ENCODE measurements around the gene AP1G1.

Gene AP1G1

DNA sequence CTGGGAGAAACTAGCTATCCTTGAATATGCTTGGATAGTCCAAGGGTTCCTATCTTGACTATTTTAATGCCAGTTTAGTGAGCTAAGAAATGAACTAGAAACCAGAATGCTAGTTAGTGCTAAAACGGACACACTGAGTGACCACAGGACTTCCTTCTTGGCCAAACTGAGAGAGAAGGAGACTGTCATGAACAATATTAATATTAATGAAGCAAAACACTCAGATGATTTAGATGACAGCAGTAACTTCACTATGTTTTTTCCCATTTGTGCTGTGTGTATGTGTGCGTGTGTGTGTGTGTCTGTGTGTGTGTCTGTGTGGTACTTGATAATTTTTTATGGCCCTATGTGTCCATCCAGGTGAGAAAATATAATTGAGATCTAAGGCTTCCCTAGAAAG is 34.9 kb upstream of the AP1G1 start:
- Histone ChIP-seq H3K36me3 (ENCODE audit: control insufficient read depth in 2 of 2, insufficient read depth in 1 of 2, low read length in 2 of 2) (peaks cover 5 to 9% of the 10 kb centered on the region in 2 experiments; a peak in 1 of 3 replicates), H3K27ac (ENCODE audit: extremely low read depth, low read depth, low read length) (no peak overlapping the region), H3K9me3 (ENCODE audit: control insufficient read depth, insufficient read depth, low read depth, low read length) (no peaks in the 10 kb centered on the region), H3K4me1 (ENCODE audit: control insufficient read depth, insufficient read depth, low read length) (peaks cover 9% of the 10 kb centered on the region; the same call in 1 of the 2 replicates), H3K4me3 (ENCODE audit: low read depth, low read length) (no peak overlapping the region)
- no peak for TF ChIP-seq ZNF623 (tag by site-specific recombination; IDR thresholded peaks at IDR 0.05)
- TF ChIP-seq EGR2 (tag by site-specific recombination; IDR thresholded peaks at IDR 0.05; ENCODE audit: low read depth), result no peak
- POLR2A ChIA-PET, result interaction anchor here (0.6 kb wide), 1 partner anchor 57 kb away, joined by 3 read pairs; no protein-coding TSS in a partner anchor
- CTCF ChIA-PET, result interaction anchor here (1.0 kb wide), 1 partner anchor 39 kb away, joined by 4 read pairs; no protein-coding TSS in a partner anchor

DNA sequence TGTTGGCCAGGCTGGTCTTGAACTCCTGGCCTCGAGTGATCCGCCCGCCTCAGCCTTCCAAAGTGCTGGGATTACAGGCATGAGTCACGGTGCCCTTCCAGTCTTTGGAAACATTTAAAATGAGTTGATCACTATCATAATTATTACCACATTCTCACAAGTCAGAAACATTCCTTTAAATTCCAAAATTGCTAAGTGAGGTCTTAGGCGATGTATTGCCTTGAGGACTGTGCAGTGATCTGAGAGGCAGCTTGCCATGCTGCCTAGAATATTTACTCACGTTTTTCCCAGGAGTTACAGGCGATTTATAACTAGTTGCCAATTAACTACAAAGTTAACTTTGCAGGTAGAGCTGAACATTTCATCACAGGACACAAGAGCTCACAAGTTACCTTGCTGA is 31.4 kb upstream of the AP1G1 start:
- ChIA-PET CTCF (no interaction called here), POLR2A (interaction anchor here (1.2 kb wide), 1 partner anchor 31 kb away, joined by 5 read pairs; the partner anchor contains the start of gene AP1G1)
- no peaks in the 10 kb centered on the region for H3K4me1 ChIP-seq (ENCODE audit: control insufficient read depth, insufficient read depth, low read length)
- H3K27ac ChIP-seq (ENCODE audit: extremely low read depth, low read depth, low read length), result no peak overlapping the region
- no peaks in the 10 kb centered on the region for H3K9me3 ChIP-seq (ENCODE audit: control insufficient read depth, insufficient read depth, low read depth, low read length)
- H3K4me3 ChIP-seq (ENCODE audit: low read depth, low read length), result no peak overlapping the region
- H3K36me3 ChIP-seq (ENCODE audit: control insufficient read depth in 2 of 2, insufficient read depth in 1 of 2, low read length in 2 of 2), result no peaks in the 10 kb centered on the region
- no peak for TF ChIP-seq ZBTB10 (tag by site-specific recombination; IDR thresholded peaks at IDR 0.05)
- no peak for TF ChIP-seq ZEB2 (tag by site-specific recombination; IDR thresholded peaks at IDR 0.05)
- no peak for TF ChIP-seq ZBTB1 (tag by site-specific recombination; IDR thresholded peaks at IDR 0.05)
- no peak for TF ChIP-seq ZFHX2 (tag by site-specific recombination; conservative IDR thresholded peaks at IDR 0.05)
- TF ChIP-seq ZNF184 (tag by site-specific recombination; IDR thresholded peaks at IDR 0.05), result no peak
- TF ChIP-seq ZNF302 (tag by site-specific recombination; IDR thresholded peaks at IDR 0.05; ENCODE audit: low read depth), result no peak
- TF ChIP-seq ZNF510 (tag by site-specific recombination; IDR thresholded peaks at IDR 0.05; ENCODE audit: insufficient replicate concordance), result no peak
- TF ChIP-seq ZNF777 (tag by site-specific recombination; IDR thresholded peaks at IDR 0.05; ENCODE audit: borderline replicate concordance), result no peak
- TF ChIP-seq HOXD13 (CRISPR knock-in tag; IDR thresholded peaks at IDR 0.05; ENCODE audit: borderline replicate concordance), result no peak
- TF ChIP-seq ZNF174 (tag by site-specific recombination; IDR thresholded peaks at IDR 0.05), result no peak
- TF ChIP-seq ZNF707 (tag by site-specific recombination; IDR thresholded peaks at IDR 0.05), result no peak
- TF ChIP-seq ZNF37A (tag by site-specific recombination; IDR thresholded peaks at IDR 0.05), result no peak
- TF ChIP-seq ZNF211 (tag by site-specific recombination; IDR thresholded peaks at IDR 0.05; ENCODE audit: low read depth), result no peak

DNA sequence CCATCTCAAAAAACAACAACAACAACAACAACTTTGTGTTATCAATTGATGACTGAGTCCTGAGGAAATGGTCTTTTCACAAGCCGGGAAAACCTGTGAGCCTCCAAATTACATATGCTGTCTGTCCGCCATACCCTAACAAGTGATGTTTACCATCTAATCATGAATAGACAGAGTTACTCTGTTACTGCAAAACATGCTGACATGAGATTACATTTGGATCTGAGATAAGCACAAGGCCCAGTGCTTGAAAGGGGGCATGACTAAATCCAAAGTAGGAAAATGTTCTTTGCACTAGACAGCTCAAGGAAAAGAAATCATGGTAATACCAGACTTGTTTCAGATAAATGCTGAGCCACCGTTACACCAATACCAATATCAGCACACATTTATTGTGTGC is 28.5 kb upstream of the AP1G1 start:
- ChIA-PET POLR2A (no interaction called here), CTCF (interaction anchor here (0.5 kb wide), 1 partner anchor 8 kb away, joined by 3 read pairs; no protein-coding TSS in a partner anchor)
- Histone ChIP-seq H3K9me3 (ENCODE audit: control insufficient read depth, insufficient read depth, low read depth, low read length) (no peaks in the 10 kb centered on the region), H3K36me3 (ENCODE audit: control insufficient read depth in 2 of 2, insufficient read depth in 1 of 2, low read length in 2 of 2) (no peaks in the 10 kb centered on the region), H3K4me1 (ENCODE audit: control insufficient read depth, insufficient read depth, low read length) (no peaks in the 10 kb centered on the region), H3K4me3 (ENCODE audit: low read depth, low read length) (no peak overlapping the region), H3K27ac (ENCODE audit: extremely low read depth, low read depth, low read length) (no peak overlapping the region)
- TF ChIP-seq REPIN1 (tag by site-specific recombination; IDR thresholded peaks at IDR 0.05; ENCODE audit: low read depth) (no peak), ZNF169 (tag by site-specific recombination; IDR thresholded peaks at IDR 0.05) (no peak), ZNF404 (tag by site-specific recombination; IDR thresholded peaks at IDR 0.05) (no peak), ZNF341 (tag by site-specific recombination; IDR thresholded peaks at IDR 0.05; ENCODE audit: low read depth) (no peak), ZNF37A (tag by site-specific recombination; IDR thresholded peaks at IDR 0.05) (no peak), BCL11A (tag by site-specific recombination; IDR thresholded peaks at IDR 0.05; ENCODE audit: low read depth) (no peak), MEIS1 (CRISPR knock-in tag; IDR thresholded peaks at IDR 0.05; ENCODE audit: borderline replicate concordance) (no peak), ZNF302 (tag by site-specific recombination; IDR thresholded peaks at IDR 0.05; ENCODE audit: low read depth) (no peak)

Data from HEK293 (cell line).